AML-193 (cell line): ENCODE data around the gene SAMM50.

Experiments used
- DNase-seq, 2 experiments: peaks; one replicate each; lab custom pipeline; 2025; lab: John Stamatoyannopoulos, UW

SAMM50 gene

GRCh38 chr22:43955040-43955882 is at the start of gene SAMM50:
Gene SAMM50 (plus strand): TSS chr22:43955442. CDS start chr22:43955578, 136 bp downstream.
- DNase-seq = peak; percentile 72 to 80

DNA sequence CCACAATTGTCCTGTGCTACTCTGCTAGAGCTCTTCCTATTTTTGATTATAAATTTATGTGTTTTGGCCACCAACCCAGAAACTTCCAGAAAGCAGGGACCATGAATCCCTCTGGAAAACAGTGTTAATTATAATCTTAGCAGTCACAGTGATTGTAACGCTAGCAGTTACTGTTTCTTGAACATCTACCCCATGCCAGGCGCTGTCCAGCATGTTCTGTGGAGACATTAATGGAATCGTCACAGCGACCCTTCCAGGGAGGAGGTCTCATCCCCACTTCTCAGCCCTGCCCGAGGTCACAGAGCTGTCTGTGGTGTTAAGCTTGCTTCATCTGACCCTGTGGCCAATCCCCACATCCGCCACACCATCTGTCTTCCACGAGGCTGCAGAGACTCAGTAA is 49.6 kb upstream of the SAMM50 start:
- no peak for DNase-seq

- no peak for DNase-seq
Observed at GRCh38 chr22:43909708-43910107, 45.5 kb upstream of the SAMM50 start.

- no peak for DNase-seq
Observed at GRCh38 chr22:43910178-43910695, 45.0 kb upstream of the SAMM50 start.

DNA sequence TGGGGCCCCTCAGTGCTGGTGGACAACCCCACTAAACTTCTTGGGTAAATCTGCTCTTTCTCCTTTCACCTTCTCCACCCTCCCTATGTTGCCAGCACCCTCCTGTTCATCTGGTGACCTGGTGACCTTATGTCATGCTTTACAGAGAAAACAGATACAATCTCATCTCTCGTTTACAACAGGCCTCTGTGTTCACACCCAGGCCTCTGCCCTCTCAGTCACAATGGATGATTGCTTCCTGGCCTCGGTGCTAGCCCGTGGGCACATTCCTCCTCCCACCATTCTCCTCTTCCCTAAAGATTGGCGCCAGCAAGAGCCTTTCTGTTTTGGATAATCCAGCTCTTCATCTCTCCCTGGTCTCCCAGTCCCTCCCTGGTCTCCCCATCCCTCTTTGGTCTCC is 43.9 kb upstream of the SAMM50 start:
- no peak for DNase-seq

GRCh38 chr22:43917521-43917920 is 37.7 kb upstream of the SAMM50 start:
- DNase-seq = no peak

DNA sequence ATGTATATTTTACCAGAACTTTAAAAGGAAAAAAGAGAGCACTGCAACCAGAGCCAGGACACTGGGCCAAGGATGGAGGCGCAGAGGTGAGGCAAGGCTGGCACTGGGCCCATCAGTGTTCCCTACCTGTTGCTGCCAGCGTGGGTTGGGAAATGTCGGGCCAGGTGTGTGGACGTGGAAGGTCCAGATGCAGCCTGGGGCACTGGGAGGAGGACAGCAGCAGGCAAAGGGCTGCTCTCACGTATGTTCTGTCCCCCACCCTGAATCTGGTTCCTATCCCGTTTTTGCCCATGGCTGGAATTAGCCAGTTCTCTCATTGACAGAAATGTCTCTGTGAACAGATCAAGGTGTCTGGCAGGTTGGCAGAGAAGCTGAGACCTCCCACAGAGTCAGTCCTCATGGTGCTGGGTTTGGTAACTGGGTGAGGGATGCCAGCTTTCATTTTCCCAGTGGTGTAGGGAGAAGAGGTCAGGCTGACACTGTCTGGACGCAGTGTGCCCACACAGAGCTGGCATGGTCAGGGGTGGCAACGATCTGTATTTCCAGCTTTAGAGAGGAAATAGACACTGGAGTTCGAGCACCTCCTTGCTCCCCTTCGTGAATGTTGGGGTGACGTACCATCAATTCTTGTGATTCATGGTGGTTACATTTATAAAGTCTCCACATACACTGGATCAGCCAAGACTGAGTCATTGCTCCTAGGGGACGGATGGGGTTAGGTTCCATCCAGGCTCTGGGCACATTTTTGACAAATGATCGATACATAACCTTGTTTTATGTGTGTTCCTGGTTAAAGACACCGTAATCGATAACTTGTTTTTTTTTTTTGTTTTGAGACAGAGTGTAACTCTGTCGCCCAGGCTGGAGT is 35.9 kb upstream of the SAMM50 start:
- DNase-seq = no peak

DNA sequence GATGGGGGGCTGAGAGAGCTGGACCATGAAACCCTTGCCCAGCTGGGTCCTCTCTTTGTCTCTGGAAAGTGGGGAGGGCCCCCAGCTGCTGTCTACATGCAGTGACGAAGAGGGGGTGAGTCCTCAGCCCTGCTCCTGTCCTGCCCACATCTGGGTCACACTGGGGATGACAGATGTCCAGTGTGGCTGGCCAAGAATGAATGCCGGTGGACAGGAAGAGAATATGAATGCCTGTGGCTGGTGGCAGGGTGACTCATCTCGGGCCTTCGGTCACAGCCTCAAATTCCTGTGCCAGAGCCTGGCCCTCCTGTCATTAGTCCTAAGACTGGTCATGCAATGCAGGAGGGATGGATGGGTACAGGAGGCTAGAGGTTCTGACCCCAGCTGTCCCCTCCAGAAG is 33.9 kb upstream of the SAMM50 start:
- DNase-seq = no peak

- no peak for DNase-seq
Observed at GRCh38 chr22:43922123-43922522, 33.1 kb upstream of the SAMM50 start.

GRCh38 chr22:43923191-43923590 is 32.1 kb upstream of the SAMM50 start:
- DNase-seq = peak; percentile 41 to 60

- DNase-seq = peak; percentile 41 to 56
Observed at GRCh38 chr22:43923631-43924464, 31.4 kb upstream of the SAMM50 start, which contains the start of gene PNPLA3. Gene PNPLA3 (plus strand): TSS chr22:43923805. CDS start chr22:43923912, 107 bp downstream.

- no peak for DNase-seq
Observed at GRCh38 chr22:43924877-43925276, 30.4 kb upstream of the SAMM50 start.

GRCh38 chr22:43925433-43926348 is 29.6 kb upstream of the SAMM50 start:
- no peak for DNase-seq

DNA sequence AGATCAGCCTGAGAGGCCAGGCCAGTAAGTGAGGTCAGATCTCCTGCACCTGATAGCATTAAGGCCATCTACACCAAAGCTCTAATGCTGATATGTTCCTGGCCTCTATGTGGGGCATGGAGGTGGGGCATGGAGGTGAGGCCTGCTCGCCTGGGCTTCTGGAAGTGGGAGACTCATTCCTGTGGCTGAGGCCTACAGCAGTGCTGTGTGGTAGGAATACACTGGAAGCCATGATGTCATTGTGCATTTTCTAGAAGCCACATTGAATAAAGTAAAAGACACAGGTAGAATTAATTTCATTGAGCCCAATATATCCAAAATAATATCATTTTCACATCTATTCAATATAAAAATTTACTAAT is 28.9 kb upstream of the SAMM50 start:
- DNase-seq = no peak

- peak; percentile 86 for DNase-seq
Observed at GRCh38 chr22:43928468-43928867, 26.8 kb upstream of the SAMM50 start.

- no peak for DNase-seq
Observed at GRCh38 chr22:43928908-43929307, 26.3 kb upstream of the SAMM50 start.

DNA sequence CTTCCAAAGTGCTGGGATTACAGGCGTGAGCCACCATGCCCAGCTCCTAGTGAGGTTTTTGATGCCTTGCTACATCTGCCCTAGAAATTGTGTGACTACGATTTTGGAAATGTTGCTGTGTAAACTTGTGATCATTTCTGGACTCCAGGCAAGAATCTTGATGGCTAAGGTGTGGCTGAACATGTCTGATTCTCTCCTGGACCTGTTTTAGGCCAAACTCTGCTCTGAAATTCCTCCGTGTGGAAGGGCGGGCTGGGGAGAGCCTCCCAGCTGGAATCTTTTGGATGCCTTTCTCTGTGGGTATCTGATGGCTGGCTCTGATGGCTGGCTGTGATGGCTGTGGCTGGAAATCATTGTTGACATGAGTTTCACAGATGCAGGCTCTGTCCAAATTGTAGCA is 23.5 kb upstream of the SAMM50 start:
- no peak for DNase-seq

DNA sequence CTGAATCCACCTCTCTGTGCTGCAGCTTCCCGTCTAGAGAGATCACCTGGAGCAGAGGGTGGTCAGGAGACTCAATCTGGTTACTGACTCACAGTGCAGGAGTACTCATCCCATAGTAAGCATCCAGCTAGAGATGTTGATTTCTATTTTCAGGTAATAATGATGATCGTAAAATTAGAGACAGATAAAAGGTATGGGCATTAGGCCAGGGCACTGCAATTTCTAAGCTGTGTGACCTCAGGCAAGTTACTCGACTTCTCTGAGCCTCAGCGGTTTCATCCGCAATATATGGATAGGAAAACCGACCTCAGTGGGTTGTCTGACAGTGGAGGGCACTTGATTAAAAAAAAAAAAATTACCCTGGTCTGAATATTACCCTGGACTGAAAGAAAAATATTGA is 13.8 kb upstream of the SAMM50 start:
- no peak for DNase-seq

GRCh38 chr22:43944670-43945430 is 10.4 kb upstream of the SAMM50 start:
- no peak for DNase-seq
